A204.1 (cell line): ENCODE data around the gene KRT79.

Source experiments
- FAIRE-seq: peaks from 2 replicates; lab custom pipeline; 2012; peaks lifted over from hg19 to GRCh38; lab: Jason Lieb, UNC

Gene KRT79

DNA sequence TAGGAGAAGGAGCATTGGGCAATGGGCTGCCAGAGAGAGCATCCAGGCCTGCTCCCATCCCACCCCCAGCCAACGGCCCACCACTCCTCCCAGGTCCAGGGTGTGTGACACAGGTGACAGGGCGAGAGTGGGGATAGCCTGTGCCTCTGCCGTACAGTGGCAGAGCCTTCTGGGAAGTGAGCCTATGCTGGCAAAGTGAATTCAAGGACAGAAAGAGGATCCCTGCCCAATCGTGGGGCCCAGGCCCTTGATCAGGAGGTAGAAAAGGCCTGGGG lies 553 bp upstream of the KRT79 start:
- no peak for FAIRE-seq

DNA sequence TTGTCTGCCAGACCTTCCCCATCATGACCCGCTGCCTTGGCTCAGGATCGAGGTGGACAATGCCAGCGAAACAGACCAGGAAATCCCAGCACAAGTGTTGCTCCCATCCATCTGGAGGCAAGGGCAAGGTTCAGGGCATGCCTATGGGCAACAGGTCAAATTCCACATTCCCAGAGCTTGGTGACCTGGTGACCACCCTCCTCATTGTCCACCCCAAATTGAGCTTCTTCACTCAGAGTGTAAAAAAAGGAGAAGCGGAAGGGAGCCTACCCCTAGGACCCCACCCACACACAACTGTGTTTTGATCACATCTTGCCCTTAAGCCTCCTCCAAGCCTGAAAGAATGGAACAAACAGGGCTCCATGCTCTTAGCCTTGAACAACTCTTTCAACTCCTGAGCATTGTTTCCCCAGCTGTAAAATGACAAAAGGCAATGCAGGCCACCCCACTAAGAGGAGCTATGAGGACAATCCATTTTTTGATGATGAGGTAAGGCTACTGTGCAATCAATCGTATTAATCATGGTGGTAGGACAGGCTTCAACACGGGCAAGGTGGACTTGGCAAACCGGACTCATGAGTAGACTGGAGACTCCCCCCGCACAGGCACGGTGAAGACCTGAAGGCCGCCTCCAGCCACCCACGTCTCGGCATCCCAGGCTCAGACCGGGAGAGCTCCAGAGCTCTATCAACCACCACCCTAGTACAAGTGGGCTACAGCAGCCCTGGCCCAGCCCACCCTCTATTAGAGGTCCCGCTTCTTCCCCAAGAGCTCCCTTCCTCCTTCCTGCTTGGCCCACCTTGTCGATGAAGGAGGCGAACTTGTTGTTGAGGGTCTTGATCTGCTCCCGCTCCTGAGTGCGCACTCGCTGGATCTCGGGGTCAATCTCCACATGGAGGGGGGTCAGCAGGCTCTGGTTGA lies 866 bp downstream of the KRT79 start:
- no peak for FAIRE-seq

DNA sequence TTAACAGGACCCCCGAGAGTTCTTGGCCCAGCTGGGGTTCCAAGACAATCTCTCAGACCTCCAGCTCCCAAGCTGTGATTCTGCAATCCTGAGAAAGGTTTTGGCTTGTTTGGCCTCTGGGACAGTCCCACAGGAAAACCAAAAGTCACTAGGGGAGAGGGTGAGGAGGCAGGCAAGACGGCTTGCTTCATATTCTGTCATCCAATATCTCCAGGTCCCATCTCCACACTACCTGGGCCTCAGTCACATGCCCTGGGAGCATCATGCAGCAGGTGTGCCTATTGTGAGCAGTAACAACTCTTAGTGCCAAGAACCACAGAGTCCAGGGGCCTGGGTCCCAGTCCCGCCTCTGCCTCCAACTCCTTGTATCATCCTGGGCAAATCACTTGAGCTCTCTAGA lies 1.7 kb downstream of the KRT79 start:
- FAIRE-seq: no peak

DNA sequence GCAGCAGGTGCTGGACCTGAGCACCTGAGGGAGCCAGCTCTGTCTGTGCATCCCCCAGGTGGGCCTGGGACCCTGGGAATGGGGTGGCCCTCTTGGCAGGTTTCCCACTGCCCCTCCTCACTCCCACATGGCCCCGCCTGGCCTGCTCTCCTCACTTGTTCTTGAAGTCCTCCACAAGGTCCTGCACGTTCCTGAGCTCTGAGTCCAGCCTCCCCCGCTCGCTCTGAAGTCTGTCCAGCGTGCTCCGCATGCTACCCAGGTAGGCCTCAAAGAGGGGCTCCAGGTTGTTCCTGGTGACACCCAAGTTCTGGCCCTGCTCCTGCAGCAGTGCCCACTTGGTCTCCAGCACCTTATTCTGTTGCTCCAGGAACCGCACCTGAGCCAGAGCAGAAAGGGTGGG lies 2.9 kb downstream of the KRT79 start:
- no peak for FAIRE-seq

DNA sequence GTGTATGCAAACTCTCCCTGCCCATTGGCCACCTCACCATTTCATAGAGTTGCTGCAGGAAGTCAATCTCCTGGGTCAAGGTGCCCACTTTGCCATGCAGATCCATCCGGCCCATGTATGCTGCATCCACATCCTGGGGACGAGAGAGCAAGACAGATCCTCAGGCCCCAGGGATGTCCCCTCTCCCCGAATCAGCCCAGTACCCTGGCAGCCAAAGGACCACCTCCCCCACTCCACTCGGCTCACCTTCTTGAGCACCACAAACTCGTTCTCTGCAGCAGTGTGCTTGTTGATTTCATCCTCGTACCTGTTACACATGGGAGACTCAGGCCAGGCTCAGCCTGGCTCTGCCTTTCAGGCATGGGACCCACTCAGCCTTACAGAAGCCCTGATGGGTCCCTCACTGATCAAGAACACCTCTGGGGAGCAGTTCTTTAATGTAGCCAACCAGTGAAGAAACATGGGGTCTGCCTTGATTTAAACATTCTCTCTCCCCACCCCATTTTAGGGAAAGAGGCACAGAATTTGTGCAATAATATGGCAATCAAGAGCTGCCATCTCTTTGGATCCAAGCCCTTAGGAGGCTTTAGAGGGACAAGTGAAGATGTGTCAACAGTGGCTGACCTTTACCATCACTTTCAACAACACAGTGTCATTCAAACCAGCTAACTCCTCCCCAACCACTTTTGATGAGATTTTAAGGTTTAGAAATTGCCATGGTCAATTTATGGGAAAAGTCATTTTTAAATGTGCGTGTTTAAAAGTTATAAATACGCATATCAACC lies 3.9 kb downstream of the KRT79 start:
- FAIRE-seq: no peak

DNA sequence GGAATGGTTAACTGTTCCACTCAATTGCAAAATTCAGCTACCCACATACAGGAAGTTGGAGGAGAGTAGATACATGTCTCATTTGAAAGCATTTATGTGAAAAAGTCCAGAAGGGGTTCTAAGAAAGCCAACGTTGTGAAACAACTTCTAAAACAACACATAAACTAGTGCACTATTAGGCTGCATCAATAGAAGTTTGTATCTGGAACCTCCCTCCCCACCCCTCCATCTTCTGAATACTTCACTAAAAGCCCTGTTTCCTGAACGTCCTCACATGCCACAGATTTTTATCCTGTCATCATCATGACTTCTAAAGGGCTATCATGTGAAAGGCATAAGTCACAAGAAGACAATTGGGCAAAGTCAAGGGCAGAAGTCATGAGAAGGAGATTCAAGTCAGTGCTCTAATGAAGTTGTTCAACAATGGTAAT lies 5.5 kb downstream of the KRT79 start:
- no peak for FAIRE-seq

DNA sequence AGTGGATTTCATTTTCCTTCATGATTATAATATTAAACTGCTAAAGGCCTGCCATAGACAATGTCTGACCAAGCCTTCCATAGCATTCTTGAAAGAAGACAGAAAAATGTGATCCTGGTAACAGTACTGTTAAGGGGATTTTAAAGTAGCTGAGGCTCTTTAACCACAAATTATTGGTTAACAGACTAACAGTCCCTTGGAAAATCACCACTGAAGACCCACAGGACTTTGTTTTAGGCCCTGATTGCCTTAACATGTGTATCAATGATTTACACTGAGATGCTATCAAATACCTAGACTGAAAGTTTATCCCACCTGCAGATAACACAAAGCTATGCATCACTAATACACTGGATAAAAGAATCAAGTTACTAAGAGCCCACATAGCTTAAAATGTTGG lies 6.0 kb downstream of the KRT79 start:
- FAIRE-seq: no peak

DNA sequence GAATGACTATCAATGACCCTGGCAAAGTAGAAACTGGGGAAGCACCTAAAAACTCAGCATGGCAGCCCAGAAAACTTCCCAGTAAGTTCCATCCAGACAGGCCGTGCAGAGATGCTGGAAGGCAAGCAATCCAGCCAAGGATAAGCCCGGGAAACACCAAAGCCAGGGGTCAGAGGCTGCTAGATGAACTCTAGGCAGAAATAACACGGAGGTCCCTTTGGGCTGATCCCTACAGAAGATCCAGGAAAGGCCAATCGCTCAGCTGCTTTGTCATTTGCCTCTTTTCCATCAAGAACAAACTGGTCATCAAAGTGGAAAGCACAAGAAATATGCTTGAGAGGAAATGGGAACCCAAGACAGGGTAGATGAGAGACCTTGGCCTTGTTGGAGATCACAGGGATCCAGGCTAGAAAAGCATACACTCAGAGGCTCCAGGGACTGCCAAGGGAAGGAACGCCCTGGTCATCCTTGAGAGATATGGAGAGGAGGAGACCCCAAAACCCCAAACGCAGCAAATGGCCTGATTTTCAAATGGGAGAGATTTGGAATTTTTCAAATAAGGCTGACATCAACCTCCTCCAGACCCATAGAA lies 6.5 kb downstream of the KRT79 start:
- FAIRE-seq: no peak

DNA sequence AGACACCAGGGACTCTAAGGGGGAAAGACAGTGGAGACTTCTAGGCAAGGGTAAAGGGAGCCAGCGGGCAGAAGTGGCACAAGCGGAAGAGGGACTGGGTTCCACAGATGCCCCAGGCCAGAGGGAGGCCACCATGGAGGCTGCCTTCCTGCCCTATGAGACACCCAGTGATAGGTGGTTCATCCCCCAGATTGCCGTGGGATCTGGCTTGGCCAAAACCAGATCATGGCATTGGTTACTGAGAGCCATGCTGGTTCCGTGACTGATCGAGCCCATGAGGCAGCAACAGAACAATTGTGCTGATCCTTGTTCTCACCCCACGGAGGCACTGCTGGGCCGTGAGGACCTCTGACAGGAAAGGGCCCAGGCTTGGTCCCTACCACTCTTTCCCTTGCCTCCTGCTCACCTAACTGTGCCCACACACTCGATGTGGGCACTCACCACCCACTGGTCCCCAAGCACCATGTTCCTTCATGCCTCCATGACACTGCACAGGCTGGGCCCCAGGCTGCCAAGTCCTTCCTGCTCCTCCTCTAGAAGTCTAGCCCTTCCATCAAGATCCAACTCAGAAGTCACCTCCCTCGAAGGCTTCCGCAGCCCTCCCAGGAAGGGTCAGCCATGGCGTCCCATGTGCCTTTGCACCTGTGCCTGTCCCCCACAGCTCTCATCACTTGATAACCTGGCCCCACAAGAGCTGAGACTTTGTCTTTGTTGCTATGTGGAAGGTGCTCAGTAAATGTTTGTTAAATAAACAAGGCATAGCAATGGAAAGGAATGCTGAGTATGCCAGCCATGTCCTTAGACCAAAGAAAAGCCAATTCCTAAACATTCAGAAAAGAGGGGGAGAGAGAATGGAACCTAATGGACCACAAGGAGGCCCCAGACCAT lies 7.3 kb downstream of the KRT79 start:
- no peak for FAIRE-seq

DNA sequence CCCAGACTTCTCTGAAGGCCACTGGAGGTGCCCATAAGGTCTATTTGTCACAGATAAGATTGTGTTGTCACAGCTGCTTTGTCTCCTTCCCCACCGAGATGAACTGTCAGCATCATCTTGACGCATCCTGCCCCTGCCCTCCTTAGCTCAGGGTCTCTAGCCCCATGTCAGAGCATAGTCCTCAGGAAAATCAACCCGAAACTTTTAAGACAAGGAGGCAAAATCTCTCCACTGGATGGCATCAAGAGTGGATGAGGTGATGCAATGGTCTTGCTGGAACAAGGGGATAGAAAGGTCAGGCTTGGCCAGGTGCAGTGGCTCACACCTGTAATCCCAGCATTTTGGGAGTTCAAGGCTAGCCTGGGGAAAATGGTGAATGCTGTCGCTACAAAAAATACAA lies 8.2 kb downstream of the KRT79 start:
- FAIRE-seq: no peak

DNA sequence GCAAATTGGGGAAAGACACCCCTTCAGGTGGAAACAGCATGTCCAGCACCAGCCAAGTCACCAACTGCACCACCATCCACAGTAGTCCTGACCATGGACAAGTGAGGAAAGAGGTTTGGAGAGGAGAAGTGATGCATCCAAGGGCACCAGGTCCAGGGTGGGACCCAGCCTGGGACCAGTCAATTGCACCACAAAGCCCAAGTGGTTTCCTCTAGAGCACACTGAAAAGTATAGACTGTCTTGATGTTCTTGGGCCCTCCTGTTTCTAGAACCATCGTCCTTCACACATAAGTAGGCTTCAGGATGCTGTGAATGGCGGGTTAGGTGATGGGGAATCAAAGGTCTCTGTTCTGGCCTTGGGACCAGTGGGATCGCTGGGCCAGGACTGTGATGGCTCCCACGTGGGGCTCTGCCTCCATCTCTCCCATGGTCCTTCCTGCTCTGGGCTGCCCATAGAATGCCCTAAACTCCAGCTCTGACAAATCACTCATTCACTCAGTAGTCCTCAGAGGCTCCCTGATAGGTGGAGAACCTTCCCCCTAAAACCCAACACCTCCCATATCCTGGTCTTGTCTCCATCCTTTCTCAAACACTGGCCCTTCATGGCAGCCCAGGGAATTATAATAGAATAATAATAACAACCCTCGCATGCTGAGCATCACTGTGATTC lies 9.2 kb downstream of the KRT79 start:
- FAIRE-seq: no peak

DNA sequence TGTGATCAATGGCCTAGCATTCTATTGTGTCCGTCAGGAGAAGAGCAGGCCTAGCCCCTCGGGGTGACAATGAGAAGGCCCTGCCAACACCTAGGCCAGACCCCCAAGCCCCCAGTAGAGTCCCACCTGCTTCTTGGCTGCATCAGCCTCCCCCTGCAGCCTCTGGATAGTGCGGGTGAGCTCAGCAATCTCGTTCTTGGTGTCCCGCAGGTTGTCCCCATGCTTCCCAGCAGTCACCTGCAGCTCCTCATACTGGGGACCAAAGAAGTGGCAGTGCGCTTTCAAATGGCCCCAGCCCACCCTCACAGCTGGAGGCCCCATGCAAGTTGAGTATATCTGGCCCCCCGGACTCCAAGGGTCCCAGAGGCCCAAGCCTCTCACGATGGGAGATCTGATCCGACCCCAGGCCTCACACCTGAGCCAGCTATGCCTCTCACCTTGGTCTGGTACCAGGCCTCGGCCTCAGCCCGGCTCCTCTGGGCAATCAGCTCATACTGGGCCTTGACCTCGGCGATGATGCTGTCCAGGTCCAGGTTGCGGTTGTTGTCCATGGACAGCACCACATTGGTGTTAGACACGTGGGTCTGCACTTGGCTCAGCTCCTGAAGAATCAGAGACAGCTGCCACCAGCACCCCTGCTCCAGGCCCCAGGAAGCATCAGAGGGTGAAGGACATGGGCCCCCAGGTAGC lies 10.2 kb downstream of the KRT79 start:
- no peak for FAIRE-seq

DNA sequence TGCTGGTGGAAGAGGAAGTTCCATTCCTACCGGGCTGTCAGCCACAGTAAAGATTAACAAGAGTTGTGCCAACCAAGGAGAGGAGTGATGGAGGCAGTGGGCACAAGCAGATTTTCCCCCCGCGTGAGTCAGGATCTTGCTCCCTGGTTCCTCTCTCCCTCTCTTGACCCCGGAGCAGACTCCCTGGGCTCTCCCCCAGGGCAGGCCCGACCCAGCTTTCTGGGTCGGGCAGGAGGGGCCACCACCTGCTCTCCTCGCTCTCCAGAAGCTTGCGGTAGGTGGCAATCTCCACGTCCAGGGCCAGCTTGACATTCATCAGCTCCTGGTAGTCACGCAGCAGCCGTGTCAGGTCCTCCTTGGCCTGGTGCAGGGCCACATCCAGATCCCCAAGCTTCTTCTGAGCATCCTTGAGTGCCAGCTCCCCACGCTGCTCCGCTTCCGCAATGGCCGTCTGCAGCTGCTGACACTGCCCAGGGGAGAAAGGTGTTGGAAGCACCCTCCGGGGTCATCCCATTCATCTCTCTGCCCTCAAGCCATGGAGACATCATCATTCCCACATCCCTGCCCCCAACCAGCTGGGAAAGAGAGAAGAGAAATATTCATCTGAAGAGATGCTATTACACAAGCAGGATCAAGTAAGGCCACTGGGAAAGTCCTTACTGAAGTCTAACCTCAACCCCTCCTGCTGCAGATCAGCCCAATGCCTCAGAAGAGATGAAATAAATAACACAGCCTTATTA lies 11.2 kb downstream of the KRT79 start:
- no peak for FAIRE-seq

DNA sequence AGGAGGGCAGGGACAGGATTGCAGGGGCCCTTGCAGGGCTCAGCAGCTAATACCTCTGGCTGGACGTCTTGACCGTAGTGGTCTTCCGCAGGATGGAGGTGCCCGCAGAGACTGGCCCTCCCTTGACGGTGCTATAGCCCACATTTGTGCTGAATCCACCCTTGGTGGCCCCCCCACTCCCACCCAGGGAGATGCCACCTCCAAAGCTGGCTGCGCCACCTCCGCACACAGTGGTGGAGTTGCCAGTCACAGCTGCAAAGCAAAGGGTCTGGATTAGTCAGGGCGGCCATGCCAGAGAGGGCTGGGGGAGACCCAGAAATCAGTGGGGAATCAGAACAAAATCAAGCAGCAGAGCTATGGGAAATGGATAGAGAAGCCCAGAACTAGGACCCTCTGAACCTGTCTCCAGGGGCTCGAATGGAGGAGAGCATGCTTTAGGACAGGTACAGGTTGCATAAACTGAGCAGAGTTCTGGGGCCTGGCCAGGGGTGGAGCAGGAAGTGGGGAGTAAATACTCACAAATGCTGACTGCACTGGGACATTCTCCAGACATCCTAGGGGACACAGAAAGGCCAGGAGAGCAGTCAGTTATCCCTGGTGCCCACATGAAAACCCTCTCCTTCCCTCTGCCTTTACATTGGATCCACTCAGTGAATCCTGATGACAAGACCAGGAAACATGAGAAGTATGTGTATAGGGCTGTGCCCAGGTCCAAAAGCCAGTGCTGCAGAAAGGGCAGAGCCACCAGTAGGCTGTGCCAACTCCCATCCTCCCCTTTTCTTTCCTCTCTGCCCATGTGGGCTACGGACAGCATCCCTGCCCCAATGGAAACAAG lies 12.1 kb downstream of the KRT79 start:
- FAIRE-seq: no peak

DNA sequence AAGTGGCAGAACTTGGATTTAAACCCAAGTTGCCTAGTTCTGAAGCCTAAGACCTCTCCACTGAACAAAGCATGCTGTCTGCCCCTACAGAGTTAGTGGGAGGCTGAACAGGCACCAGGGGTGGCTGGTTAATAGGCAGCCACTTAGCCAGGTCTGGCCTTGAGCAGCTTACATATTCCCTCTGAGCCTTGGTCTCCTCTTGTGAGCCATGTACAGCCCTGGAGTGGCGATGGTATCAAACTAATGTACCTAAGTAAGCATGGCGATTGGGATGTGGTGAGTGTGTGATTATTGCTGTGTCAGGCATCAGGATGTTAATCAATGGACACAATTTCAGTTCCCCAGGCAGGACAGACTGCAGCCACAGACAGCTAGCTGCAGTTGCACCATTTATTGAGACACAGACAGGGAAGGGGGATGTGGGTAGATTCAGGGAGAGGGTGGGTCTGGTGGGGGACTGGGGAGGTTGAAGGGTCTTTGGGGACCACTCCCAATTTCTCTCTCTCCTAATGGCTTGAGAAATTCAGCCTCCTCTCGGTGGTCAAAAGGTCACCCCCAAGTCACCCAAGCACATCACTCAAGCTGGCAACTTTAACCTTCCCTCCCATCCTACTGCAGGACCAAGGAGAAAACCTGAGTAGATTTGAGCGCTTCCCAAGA lies 12.9 kb downstream of the KRT79 start:
- FAIRE-seq: no peak

DNA sequence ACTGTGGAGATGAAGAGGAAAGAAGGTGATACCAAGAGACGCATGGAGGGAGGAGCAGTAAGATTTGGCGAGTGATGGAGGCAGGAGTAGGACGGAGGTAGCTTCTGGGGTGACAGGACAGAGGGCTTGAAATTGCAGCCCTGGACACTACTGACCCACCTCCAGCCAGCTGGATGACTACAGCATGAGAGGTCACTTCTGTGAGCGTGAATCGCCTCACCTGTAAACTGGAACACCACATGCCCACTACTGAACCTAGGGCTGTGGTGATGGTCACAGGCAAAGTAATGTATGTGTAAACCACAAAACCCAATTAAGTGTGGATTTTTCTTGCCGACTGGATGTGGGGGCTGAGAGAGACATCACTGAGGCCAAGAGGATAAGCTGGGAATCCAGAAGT lies 13.6 kb downstream of the KRT79 start:
- no peak for FAIRE-seq

DNA sequence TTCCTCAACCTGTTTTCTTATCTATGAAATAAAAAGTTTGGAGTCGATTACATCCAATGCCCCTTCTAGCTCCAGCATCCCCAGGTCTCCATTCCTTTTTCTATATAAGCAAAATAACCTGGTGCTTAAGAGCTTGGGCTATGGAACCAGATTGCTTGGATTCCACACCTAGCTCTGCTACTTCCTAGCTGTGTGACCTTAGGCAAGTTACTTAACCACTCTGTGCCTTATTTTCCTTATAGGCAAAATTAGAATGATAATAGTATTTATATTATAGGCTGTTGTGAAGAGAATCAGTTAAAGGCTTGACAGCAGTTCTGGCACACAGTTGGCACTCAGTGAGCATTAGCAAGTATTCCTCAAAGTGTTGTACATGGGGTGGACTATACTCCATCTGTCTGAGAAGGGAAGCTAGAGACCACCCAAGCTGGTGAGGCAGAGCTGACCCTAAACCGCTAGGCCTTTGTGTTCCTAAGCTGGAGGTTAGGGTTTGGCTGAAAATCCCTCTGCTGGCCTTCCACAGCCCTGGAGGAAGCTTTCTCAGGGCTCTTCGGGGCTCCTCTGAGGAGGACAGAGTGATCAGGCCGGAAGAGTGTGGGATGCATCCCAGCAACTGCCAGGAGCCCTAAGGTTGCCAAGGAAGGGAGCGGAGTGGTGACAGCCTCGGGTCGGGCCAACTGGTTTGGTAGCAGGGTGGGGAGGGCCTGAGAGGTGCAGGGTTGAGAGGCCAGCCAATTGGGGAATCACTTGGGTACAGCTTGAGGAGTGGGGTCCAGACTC lies 14.2 kb downstream of the KRT79 start:
- no peak for FAIRE-seq

DNA sequence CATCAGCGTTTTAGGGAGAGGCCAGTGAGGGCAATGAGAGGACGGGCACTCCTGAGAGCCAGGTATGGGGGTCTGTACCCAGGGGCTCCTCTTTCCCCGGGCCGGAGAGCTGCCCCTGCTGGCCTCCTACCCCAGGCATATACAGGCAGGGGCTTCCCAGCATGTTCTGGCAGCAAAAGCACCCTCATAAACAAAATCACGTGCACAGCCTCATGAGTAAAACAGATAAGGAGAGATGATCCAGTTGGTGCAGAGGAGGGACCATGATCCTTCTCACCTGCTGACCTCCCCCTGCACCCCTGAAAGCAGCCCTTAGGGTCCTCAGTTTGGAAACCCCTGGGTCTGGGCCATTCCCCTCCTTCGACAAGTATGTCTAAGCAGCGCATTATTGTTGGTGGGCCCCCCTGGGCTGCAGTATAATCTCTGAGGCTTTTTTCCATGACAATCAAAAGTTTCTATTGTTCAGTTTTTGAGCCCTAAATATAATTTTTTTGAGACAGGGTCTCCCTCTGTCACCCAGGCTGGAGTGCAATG lies 15.2 kb downstream of the KRT79 start:
- no peak for FAIRE-seq
